ENCODE measurements around the gene FKBP14. TPM values are rescaled to one million over a fixed set of nuclear protein-coding genes. Genes with fewer than 3 reads are reported as not detected.
"Not testable (repeated sequence)": the region's sequence is repeated elsewhere in the genome, so short reads cannot be mapped to it uniquely, and the experiment has no call there.

Gene FKBP14
- total and polyA plus RNA-seq, 12 donors, result 2.0 to 35.0 (median 12.7) TPM

DNA sequence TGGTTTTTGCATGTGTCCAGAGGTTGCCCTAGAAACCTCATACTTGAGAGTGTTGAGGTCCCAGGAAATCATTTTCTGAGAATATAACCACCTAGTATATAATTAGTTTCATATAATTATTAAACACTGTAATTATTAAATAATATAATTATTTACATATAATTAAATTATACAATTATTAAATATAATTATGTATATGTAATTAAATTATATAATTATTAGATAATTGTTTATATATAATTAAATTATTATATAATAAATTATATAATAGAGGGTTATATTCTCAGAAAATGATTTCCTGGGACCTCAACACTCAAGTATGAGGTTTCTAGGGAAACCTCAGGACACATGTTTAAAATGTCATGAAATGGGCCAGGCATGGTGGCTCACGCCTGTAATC is 64.5 kb downstream of the FKBP14 start:
- Histone ChIP-seq H3K4me1 (replicated peaks in 1 of 2) (no peaks in the 10 kb centered on the region), H3K4me3 (no peak overlapping the region), H3K27me3 (no peaks in the 10 kb centered on the region), H3K36me3 (replicated peaks in 1 of 2) (no peaks in the 10 kb centered on the region), H3K9me3 (replicated peaks in 1 of 3) (no peaks in the 10 kb centered on the region), H3K27ac (no peak overlapping the region)
- TF ChIP-seq, protein P1, sequence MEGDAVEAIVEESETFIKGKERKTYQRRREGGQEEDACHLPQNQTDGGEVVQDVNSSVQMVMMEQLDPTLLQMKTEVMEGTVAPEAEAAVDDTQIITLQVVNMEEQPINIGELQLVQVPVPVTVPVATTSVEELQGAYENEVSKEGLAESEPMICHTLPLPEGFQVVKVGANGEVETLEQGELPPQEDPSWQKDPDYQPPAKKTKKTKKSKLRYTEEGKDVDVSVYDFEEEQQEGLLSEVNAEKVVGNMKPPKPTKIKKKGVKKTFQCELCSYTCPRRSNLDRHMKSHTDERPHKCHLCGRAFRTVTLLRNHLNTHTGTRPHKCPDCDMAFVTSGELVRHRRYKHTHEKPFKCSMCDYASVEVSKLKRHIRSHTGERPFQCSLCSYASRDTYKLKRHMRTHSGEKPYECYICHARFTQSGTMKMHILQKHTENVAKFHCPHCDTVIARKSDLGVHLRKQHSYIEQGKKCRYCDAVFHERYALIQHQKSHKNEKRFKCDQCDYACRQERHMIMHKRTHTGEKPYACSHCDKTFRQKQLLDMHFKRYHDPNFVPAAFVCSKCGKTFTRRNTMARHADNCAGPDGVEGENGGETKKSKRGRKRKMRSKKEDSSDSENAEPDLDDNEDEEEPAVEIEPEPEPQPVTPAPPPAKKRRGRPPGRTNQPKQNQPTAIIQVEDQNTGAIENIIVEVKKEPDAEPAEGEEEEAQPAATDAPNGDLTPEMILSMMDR (IDR thresholded peaks at IDR 0.05), result no peak
- no peak for TF ChIP-seq POLR2A (IDR thresholded peaks at IDR 0.05)
- intact Hi-C loops (cut with DNase I), result no loop called here
- DNase-seq, result no peak
- 92 to 100% (median 97%) methylated on average over 1 of the region's 1 CpG for WGBS, 4 donors

DNA sequence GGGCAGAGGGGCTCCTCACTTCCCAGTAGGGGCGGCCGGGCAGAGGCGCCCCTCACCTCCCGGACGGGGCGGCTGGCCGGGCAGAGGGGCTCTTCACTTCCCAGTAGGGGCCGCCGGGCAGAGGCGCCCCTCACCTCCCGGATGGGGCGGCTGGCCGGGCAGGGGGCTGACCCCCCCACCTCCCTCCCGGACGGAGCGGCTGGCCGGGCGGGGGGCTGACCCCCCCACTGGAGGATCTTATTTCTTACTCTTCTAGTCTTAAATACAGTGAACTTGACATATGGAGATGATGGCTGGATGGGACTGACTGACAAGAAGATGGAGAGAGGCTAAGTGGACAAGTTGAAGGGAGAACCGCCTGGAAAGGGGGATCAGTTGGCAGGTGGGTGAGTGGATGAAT is 64.9 kb downstream of the FKBP14 start:
- H3K9me3 ChIP-seq (replicated peaks in 1 of 3); DNase-seq; H3K4me3 ChIP-seq; H3K36me3 ChIP-seq (replicated peaks in 1 of 2); H3K27me3 ChIP-seq; intact Hi-C loops (cut with DNase I); H3K27ac ChIP-seq; H3K4me1 ChIP-seq (replicated peaks in 1 of 2): not testable (repeated sequence)
- 96 to 100% (median 97%) methylated on average over 4 to 16 of the region's 19 CpGs for WGBS, 4 donors

Other genes starting within 250 kb of the FKBP14 start
- 1 to 10 TPM in 8 of 9 donors, under 1 TPM in 1; 0.50 to 7.7 (median 4.8) TPM for gene WIPF3, start 220.2 kb downstream of the FKBP14 start, total RNA-seq
- 10 to 100 TPM in 2 of 3 donors, 1 to 10 TPM in 1; 4.5 to 16.0 (median 13.6) TPM for gene WIPF3, start 220.2 kb downstream of the FKBP14 start, polyA plus RNA-seq
- 10 to 100 TPM; 37.4 to 75.9 (median 51.6) TPM for gene SCRN1, start 36.9 kb downstream of the FKBP14 start, total RNA-seq
- gene SCRN1, start 36.9 kb downstream of the FKBP14 start, polyA plus RNA-seq, result 10 to 100 TPM in 2 of 3 donors, 1 to 10 TPM in 1; 8.2 to 56.1 (median 10.8) TPM
- 10 to 100 TPM in 1 of 9 donors, 1 to 10 TPM in 8; 4.1 to 14.5 (median 6.4) TPM for gene PLEKHA8, start 1.7 kb upstream of the FKBP14 start, total RNA-seq
- 1 to 10 TPM; 2.1 to 6.6 (median 2.2) TPM for gene PLEKHA8, start 1.7 kb upstream of the FKBP14 start, polyA plus RNA-seq
- 10 to 100 TPM in 1 of 9 donors, 1 to 10 TPM in 8; 4.6 to 15.6 (median 7.5) TPM for gene MTURN, start 108.3 kb upstream of the FKBP14 start, total RNA-seq
- gene MTURN, start 108.3 kb upstream of the FKBP14 start, polyA plus RNA-seq, result 10 to 100 TPM in 1 of 3 donors, 1 to 10 TPM in 2; 6.6 to 11.3 (median 9.6) TPM

Data from adrenal gland (tissue), 12 donors.